Smooth muscle cell (in vitro differentiated cells): ENCODE results near the gene RNF217. TPM values are rescaled to one million over a fixed set of nuclear protein-coding genes. Genes with fewer than 3 reads are reported as not detected.
A peak's percentile ranks its signal among the peaks of the same experiment; 100 is the strongest.

Experiments used
- DNase-seq: peaks from one replicate; lab custom pipeline; 2025; ENCODE audit not compliant: unreplicated experiment; lab: John Stamatoyannopoulos, UW
- H2AFZ ChIP-seq: fragments of 200-600 bp; sonication (generic); 2 replicates; pipeline ENCODE4 v1.6.0; 2016; ENCODE audit warnings: antibody characterized with exemption, low read depth, mild to moderate bottlenecking
- H3F3A ChIP-seq: fragments of 200-600 bp; sonication (generic); 2 replicates; pipeline ENCODE4 v1.6.0; 2017; ENCODE audit warnings: antibody characterized with exemption, low read depth
- H3K27ac ChIP-seq: fragments of 200-600 bp; sonication (generic); 2 replicates; pipeline ENCODE4 v1.5.1; 2016; ENCODE audit warnings: low read depth, mild to moderate bottlenecking
- H3K27me3 ChIP-seq: fragments of 200-600 bp; sonication (generic); 2 replicates; pipeline ENCODE4 v1.6.1; 2016; ENCODE audit warnings: low read depth, mild to moderate bottlenecking
- H3K36me3 ChIP-seq: fragments of 200-600 bp; sonication (generic); 2 replicates; pipeline ENCODE4 v1.5.1; 2016; ENCODE audit warnings: low read depth
- H3K4me1 ChIP-seq: fragments of 200-600 bp; sonication (generic); 2 replicates; pipeline ENCODE4 v1.5.1; 2016; ENCODE audit warnings: low read depth
- H3K4me2 ChIP-seq: fragments of 200-600 bp; sonication (generic); 2 replicates; pipeline ENCODE4 v1.6.0; 2016; ENCODE audit warnings: mild to moderate bottlenecking
- H3K4me3 ChIP-seq: fragments of 200-600 bp; sonication (generic); 2 replicates; pipeline ENCODE4 v1.5.1; 2016; ENCODE audit warnings: mild to moderate bottlenecking
- H3K79me2 ChIP-seq: fragments of 200-600 bp; sonication (generic); 2 replicates; pipeline ENCODE4 v1.6.0; 2016; ENCODE audit warnings: low read depth, mild to moderate bottlenecking
- H3K9ac ChIP-seq: fragments of 200-600 bp; sonication (generic); 2 replicates; pipeline ENCODE4 v1.6.0; 2016; ENCODE audit warnings: low read depth
- H3K9me3 ChIP-seq: fragments of 200-600 bp; sonication (generic); replicated peaks from 2 replicates; pipeline ENCODE4 v1.5.1; 2016; ENCODE audit warnings: low read depth
- H4K20me1 ChIP-seq: fragments of 200-600 bp; sonication (generic); 2 replicates; pipeline ENCODE4 v1.6.0; 2016; ENCODE audit warnings: low read depth
- WGBS: methylation state at CpG from one replicate; pipeline ENCODE4 v1.1.7; 2016; ENCODE audit warnings: low lambda C conversion rate; 5-methylcytosine and 5-hydroxymethylcytosine counted together
- polyA plus RNA-seq: library from polyadenylated mRNA; unstranded; fragments of >200 nt; fragmentation: Nextera tagmentation; extraction: Ambion mirVana; gene quantifications from 2 replicates; pipeline ENCODE4 v1.2.1, GENCODE V29; 2016
- total RNA-seq: library from RNA; depleted of rRNA; stranded (reverse); fragments of >200 nt; gene quantifications from 2 replicates; pipeline ENCODE4 v1.2.3, GENCODE V29; 2014
- TF ChIP-seq, protein P1 (sequence below): fragments of 200-600 bp; sonication (generic); IDR thresholded peaks from 2 replicates; pipeline ENCODE4 v1.5.1; 2017; ENCODE audit warnings: borderline replicate concordance, mild to moderate bottlenecking, antibody characterized with exemption; ENCODE audit not compliant: insufficient read depth, poor library complexity, severe bottlenecking

The RNF217 gene
- total and polyA plus RNA-seq, 2 experiments from 2014 or later: 15.6 to 127 TPM

DNA sequence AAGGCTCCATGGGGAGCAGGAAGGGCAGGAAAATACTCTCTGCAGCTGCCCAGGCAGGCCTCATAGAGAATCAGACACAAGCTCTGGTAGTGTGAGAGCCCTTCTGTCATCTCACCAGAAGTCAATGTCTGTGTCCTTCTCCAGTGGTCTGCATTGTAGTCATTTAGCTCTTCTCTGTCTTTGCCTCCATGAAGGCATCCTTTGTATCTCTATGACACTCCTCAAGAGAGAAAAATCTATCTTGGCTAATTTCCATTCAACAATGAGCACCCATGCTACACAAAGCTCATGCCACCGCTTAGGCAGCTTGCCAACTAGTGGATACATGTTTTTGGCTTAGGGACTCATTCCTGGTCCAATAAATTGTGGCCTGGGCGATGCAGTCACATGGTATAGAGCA, 92.1 kb downstream of the RNF217 start:
- TF ChIP-seq, protein P1, sequence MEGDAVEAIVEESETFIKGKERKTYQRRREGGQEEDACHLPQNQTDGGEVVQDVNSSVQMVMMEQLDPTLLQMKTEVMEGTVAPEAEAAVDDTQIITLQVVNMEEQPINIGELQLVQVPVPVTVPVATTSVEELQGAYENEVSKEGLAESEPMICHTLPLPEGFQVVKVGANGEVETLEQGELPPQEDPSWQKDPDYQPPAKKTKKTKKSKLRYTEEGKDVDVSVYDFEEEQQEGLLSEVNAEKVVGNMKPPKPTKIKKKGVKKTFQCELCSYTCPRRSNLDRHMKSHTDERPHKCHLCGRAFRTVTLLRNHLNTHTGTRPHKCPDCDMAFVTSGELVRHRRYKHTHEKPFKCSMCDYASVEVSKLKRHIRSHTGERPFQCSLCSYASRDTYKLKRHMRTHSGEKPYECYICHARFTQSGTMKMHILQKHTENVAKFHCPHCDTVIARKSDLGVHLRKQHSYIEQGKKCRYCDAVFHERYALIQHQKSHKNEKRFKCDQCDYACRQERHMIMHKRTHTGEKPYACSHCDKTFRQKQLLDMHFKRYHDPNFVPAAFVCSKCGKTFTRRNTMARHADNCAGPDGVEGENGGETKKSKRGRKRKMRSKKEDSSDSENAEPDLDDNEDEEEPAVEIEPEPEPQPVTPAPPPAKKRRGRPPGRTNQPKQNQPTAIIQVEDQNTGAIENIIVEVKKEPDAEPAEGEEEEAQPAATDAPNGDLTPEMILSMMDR: no peak
- WGBS: 90% methylated on average over 2 of the region's 2 CpGs
- Histone ChIP-seq H2AFZ (no peak overlapping the region), H3K36me3 (no peaks in the 10 kb centered on the region), H3F3A (peaks cover 6% of the 10 kb centered on the region), H3K27ac (no peak overlapping the region), H3K9ac (no peak overlapping the region), H3K4me1 (peaks cover 6% of the 10 kb centered on the region), H3K9me3 (no peaks in the 10 kb centered on the region), H4K20me1 (peaks cover 33% of the 10 kb centered on the region), H3K79me2 (peaks cover 60% of the 10 kb centered on the region), H3K4me3 (no peak overlapping the region), H3K4me2 (no peak overlapping the region), H3K27me3 (no peaks in the 10 kb centered on the region)
- DNase-seq: no peak

DNA sequence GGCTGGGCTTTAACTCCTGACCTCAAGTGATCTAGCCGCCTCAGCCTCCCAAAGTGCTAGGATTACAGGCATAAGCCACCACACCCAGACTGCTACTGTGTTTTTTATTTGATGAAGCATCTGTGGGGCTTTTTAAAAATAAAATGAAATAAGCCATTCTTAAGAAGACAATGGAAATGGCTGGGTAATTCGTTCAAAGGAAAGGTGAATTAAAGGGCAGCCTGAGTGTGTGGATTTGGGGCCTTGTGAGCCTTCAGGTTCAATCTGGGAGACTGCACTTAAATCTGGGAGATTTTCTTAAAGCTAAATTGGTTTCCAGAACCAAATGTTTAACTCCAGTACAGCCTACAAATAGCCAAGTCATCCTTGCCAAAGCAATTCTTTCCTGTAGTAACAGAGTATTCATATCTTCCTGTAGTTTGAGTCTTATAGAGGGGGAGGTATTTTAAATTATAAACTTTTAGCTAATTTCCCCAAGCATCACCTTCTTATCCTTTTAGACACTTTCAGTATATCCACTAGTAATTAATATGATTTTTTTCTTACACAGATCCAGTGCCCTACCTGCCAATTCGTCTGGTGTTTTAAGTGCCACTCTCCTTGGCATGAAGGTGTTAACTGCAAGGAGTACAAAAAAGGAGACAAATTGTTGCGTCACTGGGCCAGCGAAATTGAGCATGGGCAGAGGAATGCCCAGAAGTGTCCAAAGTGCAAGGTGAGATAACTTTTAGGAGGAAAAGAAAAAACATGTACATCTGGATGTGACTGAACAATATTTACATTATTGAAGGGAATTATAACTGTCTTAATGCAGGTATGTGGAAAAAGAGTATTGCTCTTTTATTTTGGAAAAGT, 95.4 kb downstream of the RNF217 start:
- no peak overlapping the region for H2AFZ ChIP-seq

DNA sequence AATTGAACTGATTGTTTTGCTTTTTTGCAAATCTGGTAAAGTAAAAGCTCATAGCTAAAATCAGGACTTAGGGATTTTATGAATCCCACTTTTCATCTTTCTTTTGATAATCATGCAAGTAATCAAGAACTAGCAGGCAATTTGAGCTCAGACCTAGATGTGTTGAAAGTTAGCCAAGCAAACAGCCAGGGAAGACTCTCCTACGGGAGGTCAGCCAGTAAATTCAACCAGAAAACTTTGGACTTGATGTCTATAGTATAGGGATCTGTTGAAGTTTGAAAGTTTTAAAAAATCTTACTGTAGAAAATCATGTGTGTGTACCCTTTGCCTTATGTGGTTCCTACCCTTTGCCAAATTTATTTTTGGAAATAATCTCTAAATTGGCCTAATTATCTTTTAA, 96.3 kb downstream of the RNF217 start:
- peak overlapping the region; percentile 48 for H3K27ac ChIP-seq
- H3K4me2 ChIP-seq: no peak overlapping the region
- peaks cover 13% of the 10 kb centered on the region for H3K4me1 ChIP-seq
- peaks cover 35% of the 10 kb centered on the region for H4K20me1 ChIP-seq
- no peak for DNase-seq
- peaks cover 6% of the 10 kb centered on the region for H3F3A ChIP-seq
- no peaks in the 10 kb centered on the region for H3K9me3 ChIP-seq
- H2AFZ ChIP-seq: no peak overlapping the region
- WGBS: 53% methylated on average over 1 of the region's 1 CpG
- peaks cover 80% of the 10 kb centered on the region for H3K79me2 ChIP-seq
- TF ChIP-seq, protein P1: no peak
- H3K9ac ChIP-seq: no peak overlapping the region
- no peak overlapping the region for H3K4me3 ChIP-seq
- peaks cover 8% of the 10 kb centered on the region for H3K36me3 ChIP-seq
- no peaks in the 10 kb centered on the region for H3K27me3 ChIP-seq

More for the DNA sequence above, 95.4 kb downstream of the RNF217 start:
- no peak overlapping the region for H3K4me3 ChIP-seq
- H3K79me2 ChIP-seq: peaks cover 80% of the 10 kb centered on the region
- no peak overlapping the region for H3K4me2 ChIP-seq
- H3K27me3 ChIP-seq: no peaks in the 10 kb centered on the region
- H3K9me3 ChIP-seq: no peaks in the 10 kb centered on the region
- no peak overlapping the region for H3K9ac ChIP-seq
- H3K4me1 ChIP-seq: peaks cover 13% of the 10 kb centered on the region
- peaks cover 2% of the 10 kb centered on the region for H3K36me3 ChIP-seq
- H4K20me1 ChIP-seq: peaks cover 37% of the 10 kb centered on the region
- WGBS: 85% methylated on average over 5 of the region's 5 CpGs
- TF ChIP-seq, protein P1: no peak
- H3K27ac ChIP-seq: peak overlapping the region; percentile 40
- DNase-seq: no peak
- H3F3A ChIP-seq: peaks cover 6% of the 10 kb centered on the region
